Transverse colon (tissue), 4 donors: ENCODE results near the gene KAT7.

Source experiments
- POLR2A ChIP-seq: fragments of 450-650 bp; IDR thresholded peaks from one replicate; pipeline ENCODE4 v1.6.1; 2016; ENCODE audit warnings: antibody characterized with exemption, mild to moderate bottlenecking, moderate library complexity
- POLR2AphosphoS5 ChIP-seq, 3 donors: sonication (generic); formaldehyde crosslinking; IDR thresholded peaks; one replicate each; pipeline ENCODE4 v1.6.1; 2016; ENCODE audit warnings: antibody characterized with exemption in 3 of 3
- TF ChIP-seq, protein P1 (sequence below), 5 experiments: fragments of 200-600 bp in 3 of 5; fragments of 450-650 bp in 2 of 5; sonication (generic) in 3 of 5; IDR thresholded peaks; 1 replicate in 2 of 5; 2 replicates in 3 of 5; pipeline ENCODE4 v1.5.1; 2016 to 2017; ENCODE audit warnings: antibody characterized with exemption in 5 of 5, inconsistent platforms in 3 of 5, mild to moderate bottlenecking in 2 of 5, moderate library complexity in 1 of 5

DNA sequence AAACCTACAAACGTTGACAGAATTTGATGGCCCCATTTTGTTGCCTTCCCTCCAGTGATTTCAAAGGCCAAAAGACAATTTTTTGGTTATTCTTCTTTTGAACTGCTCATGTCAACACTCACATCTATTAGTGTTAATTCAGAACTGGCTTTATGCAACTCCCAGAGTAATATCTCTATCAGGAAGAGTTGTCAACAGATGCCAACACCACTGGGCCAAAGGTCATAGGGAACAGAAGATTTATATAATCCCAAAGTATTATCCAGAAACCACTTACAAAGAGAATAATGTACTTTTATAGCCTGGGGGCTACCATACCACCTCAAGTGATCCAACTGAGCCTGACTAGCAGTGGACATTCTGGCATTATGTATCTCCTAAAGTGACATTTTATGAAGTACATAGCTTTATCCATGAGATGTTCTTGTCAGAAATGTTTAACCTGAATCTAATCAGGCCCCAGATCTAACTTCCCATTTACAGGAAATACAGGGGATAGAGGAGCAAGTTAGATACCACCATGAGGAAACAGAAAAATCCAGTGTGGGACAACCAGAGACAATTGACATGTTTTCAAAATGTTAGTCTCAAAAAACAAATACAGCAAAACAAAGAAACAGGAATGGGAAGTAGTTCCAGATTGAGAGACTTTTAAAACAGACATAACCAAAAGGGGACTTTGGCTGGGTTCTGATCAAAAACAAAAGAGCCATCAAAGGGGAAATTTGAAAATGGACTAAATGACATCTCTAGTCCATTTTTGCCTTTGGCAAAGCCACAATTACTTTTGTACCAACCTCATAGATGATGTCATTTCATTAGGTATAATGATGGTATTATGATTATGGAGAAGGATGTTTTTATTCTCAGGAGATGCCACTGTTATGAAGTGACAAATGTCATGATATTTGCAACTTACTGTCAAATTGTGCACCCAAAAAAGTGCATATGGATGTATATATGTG, 43.0 kb upstream of the KAT7 start:
- TF ChIP-seq POLR2A (no peak), POLR2AphosphoS5 (IDR thresholded peaks at IDR 0.05) (no peak)
- TF ChIP-seq, protein P1, sequence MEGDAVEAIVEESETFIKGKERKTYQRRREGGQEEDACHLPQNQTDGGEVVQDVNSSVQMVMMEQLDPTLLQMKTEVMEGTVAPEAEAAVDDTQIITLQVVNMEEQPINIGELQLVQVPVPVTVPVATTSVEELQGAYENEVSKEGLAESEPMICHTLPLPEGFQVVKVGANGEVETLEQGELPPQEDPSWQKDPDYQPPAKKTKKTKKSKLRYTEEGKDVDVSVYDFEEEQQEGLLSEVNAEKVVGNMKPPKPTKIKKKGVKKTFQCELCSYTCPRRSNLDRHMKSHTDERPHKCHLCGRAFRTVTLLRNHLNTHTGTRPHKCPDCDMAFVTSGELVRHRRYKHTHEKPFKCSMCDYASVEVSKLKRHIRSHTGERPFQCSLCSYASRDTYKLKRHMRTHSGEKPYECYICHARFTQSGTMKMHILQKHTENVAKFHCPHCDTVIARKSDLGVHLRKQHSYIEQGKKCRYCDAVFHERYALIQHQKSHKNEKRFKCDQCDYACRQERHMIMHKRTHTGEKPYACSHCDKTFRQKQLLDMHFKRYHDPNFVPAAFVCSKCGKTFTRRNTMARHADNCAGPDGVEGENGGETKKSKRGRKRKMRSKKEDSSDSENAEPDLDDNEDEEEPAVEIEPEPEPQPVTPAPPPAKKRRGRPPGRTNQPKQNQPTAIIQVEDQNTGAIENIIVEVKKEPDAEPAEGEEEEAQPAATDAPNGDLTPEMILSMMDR (IDR thresholded peaks at IDR 0.05), result no peak
